ENCODE measurements around the gene CDC42BPA. TPM values are rescaled to one million over a fixed set of nuclear protein-coding genes. Genes with fewer than 3 reads are reported as not detected.

CDC42BPA gene
- total RNA-seq, 1 donor from 2014 or later: 95.7 TPM

- Mint-ChIP-seq H3K9me3 (ENCODE audit: unreplicated experiment) (no peaks in the 10 kb centered on the region), H3K4me3 (ENCODE audit: unreplicated experiment) (no peak overlapping the region), H3K27ac (ENCODE audit: unreplicated experiment) (peak overlapping the region; percentile 52), H3K36me3 (ENCODE audit: unreplicated experiment) (peaks cover 52% of the 10 kb centered on the region), H3K27me3 (ENCODE audit: unreplicated experiment) (no peaks in the 10 kb centered on the region), H3K4me1 (ENCODE audit: unreplicated experiment) (peaks cover 15% of the 10 kb centered on the region)
- TF ChIP-seq CTCF (IDR thresholded peaks at IDR 0.05): no peak
- DNase-seq (ENCODE audit: extremely low spot score, unreplicated experiment): no peak
These were observed 256.0 kb downstream of the CDC42BPA start for GRCh38 chr1:227062306-227062705.

GRCh38 chr1:227059076-227059475 lies 259.2 kb downstream of the CDC42BPA start:
- Mint-ChIP-seq H3K27ac (ENCODE audit: unreplicated experiment) (peak overlapping the region; percentile 43), H3K4me3 (ENCODE audit: unreplicated experiment) (no peak overlapping the region), H3K9me3 (ENCODE audit: unreplicated experiment) (no peaks in the 10 kb centered on the region), H3K4me1 (ENCODE audit: unreplicated experiment) (peaks cover 15% of the 10 kb centered on the region), H3K36me3 (ENCODE audit: unreplicated experiment) (peaks cover 34% of the 10 kb centered on the region), H3K27me3 (ENCODE audit: unreplicated experiment) (no peaks in the 10 kb centered on the region)
- TF ChIP-seq CTCF (IDR thresholded peaks at IDR 0.05): no peak
- DNase-seq (ENCODE audit: extremely low spot score, unreplicated experiment): no peak

- H3K4me1 Mint-ChIP-seq (ENCODE audit: unreplicated experiment): peaks cover 15% of the 10 kb centered on the region
- H3K9me3 Mint-ChIP-seq (ENCODE audit: unreplicated experiment): no peaks in the 10 kb centered on the region
- H3K27me3 Mint-ChIP-seq (ENCODE audit: unreplicated experiment): no peaks in the 10 kb centered on the region
- TF ChIP-seq CTCF (IDR thresholded peaks at IDR 0.05): no peak
- peaks cover 38% of the 10 kb centered on the region for H3K36me3 Mint-ChIP-seq (ENCODE audit: unreplicated experiment)
- peak overlapping the region; percentile 48 for H3K27ac Mint-ChIP-seq (ENCODE audit: unreplicated experiment)
- DNase-seq (ENCODE audit: extremely low spot score, unreplicated experiment): no peak
- H3K4me3 Mint-ChIP-seq (ENCODE audit: unreplicated experiment): no peak overlapping the region
These were observed 260.0 kb downstream of the CDC42BPA start for GRCh38 chr1:227058321-227058751.

GRCh38 chr1:227049253-227049652 lies 269.0 kb downstream of the CDC42BPA start:
- peaks cover 2% of the 10 kb centered on the region for H3K4me1 Mint-ChIP-seq (ENCODE audit: unreplicated experiment)
- no peak for TF ChIP-seq CTCF (IDR thresholded peaks at IDR 0.05)
- DNase-seq (ENCODE audit: extremely low spot score, unreplicated experiment): no peak
- H3K9me3 Mint-ChIP-seq (ENCODE audit: unreplicated experiment): peaks cover 9% of the 10 kb centered on the region
- peaks cover 67% of the 10 kb centered on the region for H3K36me3 Mint-ChIP-seq (ENCODE audit: unreplicated experiment)
- H3K27me3 Mint-ChIP-seq (ENCODE audit: unreplicated experiment): no peaks in the 10 kb centered on the region
- no peak overlapping the region for H3K4me3 Mint-ChIP-seq (ENCODE audit: unreplicated experiment)
- no peak overlapping the region for H3K27ac Mint-ChIP-seq (ENCODE audit: unreplicated experiment)

- peaks cover 9% of the 10 kb centered on the region for H3K9me3 Mint-ChIP-seq (ENCODE audit: unreplicated experiment)
- TF ChIP-seq CTCF (IDR thresholded peaks at IDR 0.05): no peak
- H3K27ac Mint-ChIP-seq (ENCODE audit: unreplicated experiment): no peak overlapping the region
- H3K27me3 Mint-ChIP-seq (ENCODE audit: unreplicated experiment): no peaks in the 10 kb centered on the region
- peaks cover 2% of the 10 kb centered on the region for H3K4me1 Mint-ChIP-seq (ENCODE audit: unreplicated experiment)
- DNase-seq (ENCODE audit: extremely low spot score, unreplicated experiment): no peak
- H3K36me3 Mint-ChIP-seq (ENCODE audit: unreplicated experiment): peaks cover 63% of the 10 kb centered on the region
- no peak overlapping the region for H3K4me3 Mint-ChIP-seq (ENCODE audit: unreplicated experiment)
These were observed 274.5 kb downstream of the CDC42BPA start for GRCh38 chr1:227043755-227044154.

Data from osteocyte (in vitro differentiated cells).